HepG2 (cell line): ENCODE results near the gene RAET1E. TPM values are rescaled to one million over a fixed set of nuclear protein-coding genes. Genes with fewer than 3 reads are reported as not detected.
A peak's percentile ranks its signal among the peaks of the same experiment; 100 is the strongest.

Experiments used
- ELF4 ChIP-seq: sonication (generic); formaldehyde crosslinking; IDR thresholded peaks from 2 replicates; pipeline ENCODE4 v1.5.0; 2020; ENCODE audit warnings: missing genetic modification reagents, mild to moderate bottlenecking, moderate library complexity, borderline replicate concordance
- FOXJ3 ChIP-seq: sonication (generic); formaldehyde crosslinking; IDR thresholded peaks from 2 replicates; pipeline ENCODE4 v1.4.0; 2020; ENCODE audit warnings: missing genetic modification reagents, mild to moderate bottlenecking, borderline replicate concordance
- HOXA5 ChIP-seq: sonication (generic); formaldehyde crosslinking; IDR thresholded peaks from 2 replicates; pipeline ENCODE4 v1.4.0; 2020; ENCODE audit warnings: missing genetic modification reagents
- NR2F2 ChIP-seq: IDR thresholded peaks from 2 replicates; pipeline ENCODE4 v1.6.1; 2012; ENCODE audit warnings: low read depth, inconsistent platforms, borderline replicate concordance
- PRDM4 ChIP-seq: sonication (generic); formaldehyde crosslinking; IDR thresholded peaks from 2 replicates; pipeline ENCODE4 v1.9.0; 2021; ENCODE audit warnings: missing genetic modification reagents, borderline replicate concordance
- RERE ChIP-seq: IDR thresholded peaks from 2 replicates; pipeline ENCODE4 v1.6.1; 2016; ENCODE audit warnings: low read depth, missing genetic modification reagents, missing compliant biosample characterization
- ZBTB40 ChIP-seq, 2 experiments: fragments of 450-650 bp in 1 of 2; sonication (generic) in 1 of 2; formaldehyde crosslinking in 1 of 2; IDR thresholded peaks; 2 replicates each; pipeline versions ENCODE4 v1.6.1 to v1.8.0; 2016 to 2022; ENCODE audit warnings: antibody characterized with exemption in 1 of 2, mild to moderate bottlenecking in 1 of 2, missing genetic modification reagents in 1 of 2
- ZFP90 ChIP-seq: sonication (generic); formaldehyde crosslinking; IDR thresholded peaks from 2 replicates; pipeline ENCODE4 v1.8.0; 2022; ENCODE audit warnings: missing genetic modification reagents, mild to moderate bottlenecking, inconsistent platforms, borderline replicate concordance
- ZNF296 ChIP-seq: sonication (generic); formaldehyde crosslinking; conservative IDR thresholded peaks from 2 replicates; pipeline ENCODE4 v1.5.0; 2020; ENCODE audit warnings: mild to moderate bottlenecking, missing genetic modification reagents
- ZNF326 ChIP-seq: sonication (generic); formaldehyde crosslinking; IDR thresholded peaks from 2 replicates; pipeline ENCODE4 v1.4.0; 2020; ENCODE audit warnings: missing genetic modification reagents, borderline replicate concordance
- polyA plus RNA-seq, 8 experiments: library from polyadenylated mRNA; depleted of rRNA in 3 of 8; stranded (reverse) in 7 of 8; unstranded in 1 of 8; fragments of >200 nt; fragmentation: Illumina TruSeq in 4 of 8; extraction: Trizol in 4 of 8; gene quantifications; 2 replicates each; pipeline versions ENCODE4 v1.2.1 to v1.2.3, GENCODE V29; 2011 to 2016; ENCODE audit warnings: low read depth in 4 of 8, missing spikeins in 1 of 8, mixed read lengths in 1 of 8; ENCODE audit not compliant: insufficient read depth in 1 of 8
- total RNA-seq, 5 experiments: library from RNA; depleted of rRNA; stranded (reverse); fragments of >200 nt; fragmentation: Illumina TruSeq; extraction: Trizol; gene quantifications; 2 replicates each; pipeline ENCODE4 v1.2.3, GENCODE V29; 2016; ENCODE audit warnings: low read depth in 1 of 5

Gene RAET1E
- total and polyA plus RNA-seq, 2 of the 13 experiments (the other 11 are each of a cell fraction or from before 2014, with no cell fraction given), result not detected

- no peak for TF ChIP-seq PRDM4 (CRISPR knock-in tag)
- TF ChIP-seq RERE (CRISPR knock-in tag), result peak; percentile 67; the same call in 1 of the 2 replicates
- no peak for TF ChIP-seq ZBTB40 (IDR thresholded peaks at IDR 0.05)
- peak; percentile 27; the same call in 1 of the 2 replicates for TF ChIP-seq ZBTB40 (CRISPR knock-in tag; IDR thresholded peaks at IDR 0.05)
- TF ChIP-seq FOXJ3 (CRISPR knock-in tag), result peak; percentile 76; the same call in 1 of the 2 replicates
- TF ChIP-seq HOXA5, result 0 out of 2 replicates have a peak, but pooled peaks have one; percentile 30
- TF ChIP-seq NR2F2, result peak; percentile 78
- TF ChIP-seq ZNF326 (CRISPR knock-in tag), result no peak
- TF ChIP-seq ZFP90 (CRISPR knock-in tag), result peak; percentile 42; the same call in 1 of the 2 replicates
- no peak for TF ChIP-seq ZNF296 (CRISPR knock-in tag)
- TF ChIP-seq ELF4, result 0 out of 2 replicates have a peak, but pooled peaks have one; percentile 29
Measured at GRCh38 chr6:149860834-149861602, 36.9 kb downstream of the RAET1E start (continued).
